H54 (cell line): Measurements from ENCODE around the gene ARSG.
"Not testable (repeated sequence)": the region's sequence is repeated elsewhere in the genome, so short reads cannot be mapped to it uniquely, and the experiment has no call there.

Experiments used
- DNase-seq: peaks from one replicate; pipeline ENCODE4 v3.0.0; 2011; ENCODE audit warnings: low spot score, mixed read lengths; ENCODE audit not compliant: insufficient read length
- FAIRE-seq: peaks from 3 replicates; lab custom pipeline; 2011; peaks lifted over from hg19 to GRCh38; lab: Jason Lieb, UNC
- POLR2A ChIP-seq: IDR thresholded peaks from 2 replicates; pipeline ENCODE4 v1.6.1; 2011; ENCODE audit warnings: low read depth, mild to moderate bottlenecking, low read length

The ARSG gene

DNA sequence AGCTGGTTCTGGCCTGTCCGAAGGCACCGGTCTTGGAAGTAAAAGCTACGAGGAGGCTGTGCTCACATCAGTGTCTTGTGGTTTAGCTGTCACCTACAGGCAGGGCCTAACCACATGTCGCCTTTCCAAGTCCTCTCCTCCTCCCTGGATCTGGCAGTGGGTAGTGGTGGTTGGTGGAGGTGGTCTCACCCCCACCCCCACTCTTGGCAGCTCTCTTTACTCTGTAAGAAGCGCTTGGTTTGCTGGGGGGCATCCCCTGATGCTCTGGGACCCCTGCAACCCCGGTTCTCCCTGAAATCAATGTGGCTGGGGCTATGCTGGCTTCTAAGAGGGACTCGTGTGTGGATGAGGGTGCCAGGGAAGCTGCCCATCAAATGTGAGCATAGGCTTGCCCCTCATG lies 97.7 kb downstream of the ARSG start:
- no peak for TF ChIP-seq POLR2A
- FAIRE-seq, result no peak
- DNase-seq, result no peak

DNA sequence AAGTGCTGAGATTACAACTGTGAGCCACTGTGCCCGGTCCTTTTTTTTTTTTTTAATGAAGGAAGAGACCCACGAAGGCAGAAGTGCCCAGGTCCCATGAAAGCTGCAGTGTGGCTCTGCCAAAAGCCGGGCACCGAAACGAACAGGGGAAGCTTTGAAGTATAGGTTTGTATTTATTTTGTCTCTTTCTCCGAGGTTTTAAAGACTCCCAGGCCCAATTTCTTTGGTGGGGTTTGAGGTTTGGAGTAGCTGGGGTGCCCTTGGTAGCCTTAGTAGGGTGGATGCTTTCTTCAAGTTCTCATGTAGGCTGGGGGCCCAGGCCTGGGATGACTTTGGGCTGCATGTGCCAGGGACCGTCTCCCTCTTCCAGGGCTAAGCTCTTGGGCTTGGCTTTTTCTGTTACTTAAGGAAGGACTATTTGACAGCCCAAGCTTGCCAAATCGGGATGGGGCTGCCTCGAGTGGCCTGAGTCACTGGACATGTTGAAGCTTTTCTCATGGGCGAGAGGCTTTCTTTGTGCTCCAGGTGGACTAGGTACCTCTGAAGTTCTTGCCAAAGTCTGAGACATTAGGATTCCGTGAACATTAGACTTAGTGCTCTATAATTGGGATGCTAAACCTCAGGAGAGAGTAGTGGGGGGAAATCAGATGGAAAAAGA lies 99.7 kb downstream of the ARSG start:
- FAIRE-seq, result no peak
- DNase-seq, result no peak
- no peak for TF ChIP-seq POLR2A

DNA sequence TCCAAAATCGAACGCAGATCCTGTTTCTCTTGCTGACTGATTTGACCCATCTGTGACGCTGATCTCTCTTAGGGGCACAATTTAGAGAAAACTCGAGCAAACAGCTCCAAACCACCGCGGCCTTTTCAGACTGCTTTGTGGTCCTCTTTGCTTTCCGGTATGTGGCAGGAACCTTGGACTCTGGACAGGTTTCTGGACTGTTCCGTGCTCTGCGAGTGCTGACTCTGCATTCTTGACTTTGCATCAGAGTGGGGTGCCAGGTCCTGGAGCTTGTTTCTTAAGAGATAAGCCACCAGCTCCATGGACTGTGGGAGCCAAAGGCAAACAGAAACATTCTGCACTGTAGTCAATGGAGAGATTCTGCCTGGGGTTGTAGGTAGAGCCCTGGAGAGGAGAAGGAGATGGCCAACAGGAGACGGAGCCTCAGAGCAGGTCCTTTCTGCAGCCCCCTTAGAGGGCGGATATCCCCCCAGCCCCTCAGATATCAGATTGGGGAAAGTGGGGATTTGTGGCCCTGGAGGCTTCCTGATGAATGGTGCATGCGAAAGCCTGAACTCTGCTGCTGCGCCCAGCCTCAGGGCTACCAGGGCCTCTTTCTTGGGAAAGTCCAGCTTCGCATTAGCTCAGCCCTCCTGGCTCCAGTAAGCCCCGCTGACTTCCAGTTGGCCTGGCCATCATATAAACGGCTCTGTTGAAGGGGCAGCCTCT lies 100.4 kb downstream of the ARSG start:
- FAIRE-seq (no peak), DNase-seq (no peak)
- no peak for TF ChIP-seq POLR2A

DNA sequence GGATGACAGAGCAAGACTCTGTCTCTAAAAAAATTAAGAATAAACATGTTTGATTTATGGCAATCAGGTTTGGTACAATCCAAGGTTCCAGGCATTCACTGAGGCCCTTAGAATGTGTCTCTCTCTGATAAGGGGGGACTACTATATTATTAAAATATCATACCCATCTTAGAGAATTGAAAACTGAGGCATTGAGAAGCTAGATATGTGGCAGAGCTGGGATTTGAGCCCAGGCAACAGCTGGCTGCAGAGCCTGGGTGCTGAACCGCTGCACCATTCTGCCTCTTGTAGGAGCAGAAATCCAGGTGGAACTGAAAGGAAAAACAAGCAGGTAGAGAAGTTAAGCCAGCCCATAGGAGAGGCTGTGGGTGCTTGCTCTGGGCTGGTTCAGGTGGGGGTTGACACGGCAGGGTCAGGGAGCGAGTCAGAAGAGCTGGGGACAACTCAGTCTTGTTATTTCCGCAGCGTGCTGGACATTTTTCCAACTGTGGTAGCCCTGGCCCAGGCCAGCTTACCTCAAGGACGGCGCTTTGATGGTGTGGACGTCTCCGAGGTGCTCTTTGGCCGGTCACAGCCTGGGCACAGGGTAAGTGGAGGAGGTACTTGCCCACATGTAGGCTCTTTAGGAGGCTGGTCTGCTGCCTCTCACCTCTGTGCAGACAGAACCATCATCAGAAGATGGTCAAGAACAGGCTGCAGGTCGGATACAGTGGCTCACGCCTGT lies 103.5 kb downstream of the ARSG start:
- FAIRE-seq (no peak), DNase-seq (no peak)
- TF ChIP-seq POLR2A, result no peak

DNA sequence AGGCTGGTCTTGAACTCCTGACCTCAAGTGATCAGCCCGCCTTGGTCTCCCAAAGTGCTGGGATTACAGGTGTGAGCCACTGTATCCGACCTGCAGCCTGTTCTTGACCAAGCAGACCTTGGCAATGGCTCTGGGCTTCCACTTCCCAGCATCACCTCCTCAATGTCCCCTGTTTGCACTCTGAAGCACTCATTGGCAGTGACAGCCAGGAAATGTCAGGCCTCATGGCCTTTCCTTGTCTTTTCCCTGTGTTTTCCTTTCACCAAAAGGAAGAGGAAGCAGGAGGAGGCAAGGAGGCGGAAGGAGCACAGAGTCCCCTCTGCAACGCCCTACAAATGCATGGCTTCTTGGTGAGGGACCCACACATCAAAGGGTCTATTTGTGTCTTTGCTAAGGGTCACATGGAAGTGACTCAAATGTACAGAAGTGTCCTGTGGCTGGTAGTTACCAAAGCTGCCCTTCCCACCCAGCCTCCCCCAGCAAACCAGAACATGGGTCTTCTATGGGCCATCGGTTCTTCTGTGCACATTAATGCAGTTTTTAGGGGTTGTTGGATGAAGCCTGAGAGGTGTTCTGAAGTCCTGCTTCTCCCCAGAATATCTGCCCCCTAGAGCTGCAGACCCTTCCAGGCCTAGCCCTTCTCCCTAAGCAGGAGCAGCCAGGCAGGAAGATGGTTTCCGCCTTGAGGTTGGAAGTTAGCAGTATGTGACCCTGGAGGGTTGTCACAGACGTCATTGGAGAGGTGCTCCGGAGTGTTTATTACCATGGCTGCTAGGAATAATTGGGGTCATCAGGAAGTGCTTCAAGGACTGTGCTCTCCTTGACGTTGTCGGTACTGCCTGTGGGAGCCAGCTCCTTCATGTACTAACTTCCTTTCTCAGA lies 105.2 kb downstream of the ARSG start:
- no peak for TF ChIP-seq POLR2A
- DNase-seq, result no peak
- FAIRE-seq, result no peak

DNA sequence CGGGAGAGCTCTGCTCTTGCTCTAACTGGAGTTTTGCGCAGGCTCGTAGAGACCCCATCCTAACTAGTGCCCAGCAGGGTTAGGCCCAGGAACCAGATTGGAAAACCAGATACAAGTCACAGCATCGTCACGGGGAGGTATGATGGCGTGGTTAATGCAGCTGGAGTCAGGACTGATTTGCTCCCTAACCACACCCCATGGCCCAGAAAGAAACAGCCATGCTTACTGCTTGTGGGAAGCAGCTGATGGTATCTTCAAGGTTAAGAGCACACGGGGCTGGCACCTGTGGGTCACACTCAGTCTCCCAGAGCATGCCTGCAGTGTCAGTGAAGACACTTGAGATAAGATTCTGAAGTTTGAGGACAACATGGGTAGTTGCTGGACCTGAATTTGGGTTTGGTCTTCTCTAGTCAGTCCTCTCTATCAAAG lies 105.8 kb downstream of the ARSG start:
- DNase-seq (no peak), FAIRE-seq (no peak)
- no peak for TF ChIP-seq POLR2A

DNA sequence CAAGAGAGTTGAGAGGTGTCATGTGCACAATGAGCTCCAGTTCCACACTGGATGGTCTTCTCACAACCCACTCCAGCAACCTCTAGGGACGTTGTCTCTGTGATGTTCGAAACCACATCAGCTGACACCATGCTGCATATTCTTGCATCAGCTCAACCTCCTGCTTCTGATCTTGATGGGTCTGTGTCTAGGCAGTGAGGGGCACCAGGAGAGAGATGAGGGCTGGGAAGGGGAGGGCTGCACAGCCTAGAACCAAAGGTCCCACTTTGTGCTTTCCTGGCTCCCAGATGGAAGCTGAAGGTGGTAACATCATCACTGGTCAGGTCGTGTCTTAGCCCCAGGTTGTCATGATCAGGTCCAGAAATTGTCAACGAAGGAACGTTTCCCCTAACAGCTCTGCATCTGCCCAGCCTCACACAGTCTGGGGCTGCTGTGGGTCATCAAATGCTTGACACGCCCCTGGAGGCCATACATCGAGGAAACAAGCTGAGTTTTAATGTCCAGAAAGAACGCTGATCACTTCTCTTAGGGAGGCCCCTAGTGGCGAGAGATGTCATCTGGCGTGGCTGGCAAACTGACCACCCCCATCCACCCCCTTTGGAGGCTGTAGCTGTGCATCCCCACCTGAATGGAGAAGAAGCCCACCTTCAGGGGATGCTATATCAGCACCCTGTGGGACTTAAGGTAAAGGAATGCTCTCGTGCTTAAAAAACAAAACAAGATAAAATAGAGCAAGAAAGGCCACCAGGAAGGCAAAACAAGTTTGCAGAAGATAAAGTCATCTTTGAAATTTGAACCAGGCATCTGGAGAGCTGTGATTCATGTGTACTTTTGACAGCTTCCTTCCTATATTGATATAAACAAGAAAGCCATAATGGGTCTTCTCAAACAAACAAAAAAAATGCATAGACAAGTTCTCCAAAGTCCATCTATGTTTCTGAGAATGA lies 107.7 kb downstream of the ARSG start:
- FAIRE-seq (peak; percentile 61), DNase-seq (peak; percentile 81)
- TF ChIP-seq POLR2A, result no peak

DNA sequence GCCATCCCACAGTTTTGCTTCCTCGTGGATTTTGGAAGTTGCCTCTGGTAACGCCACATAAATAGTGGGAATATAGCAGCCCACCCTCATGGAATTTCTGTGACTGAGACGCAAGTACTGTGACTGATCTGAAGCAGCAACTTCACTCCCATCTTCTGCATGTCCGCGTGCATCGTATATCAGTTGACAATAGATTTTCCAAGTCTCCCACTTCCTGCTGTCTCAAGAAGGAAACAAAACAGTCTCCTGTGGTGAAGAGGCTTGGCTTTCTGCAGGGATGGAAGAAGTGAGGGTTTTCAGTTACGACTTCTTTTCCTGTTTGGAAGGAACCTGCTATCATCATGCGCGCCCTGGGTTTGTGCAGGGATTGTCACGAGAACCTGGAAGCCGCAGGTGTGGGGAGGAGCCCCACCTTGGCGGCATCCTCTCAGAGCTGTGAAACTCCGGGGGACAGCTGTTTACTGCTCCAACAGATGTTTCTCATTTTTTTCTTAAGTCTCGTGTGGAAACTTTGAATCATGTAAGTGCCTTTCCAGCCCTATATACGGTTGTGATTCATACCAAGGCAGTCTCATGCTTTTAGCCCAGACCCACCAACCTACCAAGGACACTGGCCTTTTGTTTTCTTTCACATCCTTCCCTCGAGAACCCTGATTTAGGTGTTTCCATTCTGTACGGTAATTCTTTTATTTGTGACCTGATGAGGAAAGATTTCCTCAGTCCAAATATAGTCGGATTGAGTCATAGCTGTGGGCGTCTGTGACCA lies 108.5 kb downstream of the ARSG start:
- FAIRE-seq (no peak), DNase-seq (no peak)
- TF ChIP-seq POLR2A, result no peak

DNA sequence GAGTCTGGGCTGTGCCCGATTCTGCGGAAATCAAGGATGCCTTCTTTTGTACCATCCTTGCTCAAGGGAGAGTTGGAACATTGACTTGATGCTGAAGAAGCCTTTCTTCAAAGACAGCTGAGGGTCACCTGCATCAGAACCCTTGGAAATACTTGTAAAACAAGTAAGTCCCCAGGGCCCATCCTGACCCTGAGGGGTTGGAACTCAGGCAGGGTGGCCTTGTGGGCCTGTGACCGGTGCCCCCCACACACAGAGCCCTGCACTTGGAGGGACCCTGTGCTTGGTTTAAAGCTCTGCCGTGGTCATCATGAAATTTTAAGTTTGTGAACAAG lies 109.1 kb downstream of the ARSG start:
- no peak for DNase-seq
- no peak for TF ChIP-seq POLR2A
- no peak for FAIRE-seq

DNA sequence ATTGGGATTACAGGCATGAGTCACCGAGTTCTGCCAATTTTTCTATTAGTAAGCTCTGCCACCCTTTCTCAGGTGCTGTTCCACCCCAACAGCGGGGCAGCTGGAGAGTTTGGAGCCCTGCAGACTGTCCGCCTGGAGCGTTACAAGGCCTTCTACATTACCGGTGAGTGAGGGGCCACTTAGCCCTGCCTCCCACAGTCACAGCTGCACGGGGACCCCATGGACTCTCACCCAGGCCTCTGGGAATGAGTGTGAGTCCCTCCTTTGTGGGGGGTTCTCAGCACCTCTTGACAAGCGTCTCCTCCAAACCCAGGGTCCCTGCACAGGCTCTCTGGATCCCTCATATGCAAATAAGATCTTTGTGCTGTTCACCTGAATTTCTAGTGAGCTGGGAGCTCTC lies 110.0 kb downstream of the ARSG start:
- FAIRE-seq (no peak), DNase-seq (no peak)
- TF ChIP-seq POLR2A, result no peak

DNA sequence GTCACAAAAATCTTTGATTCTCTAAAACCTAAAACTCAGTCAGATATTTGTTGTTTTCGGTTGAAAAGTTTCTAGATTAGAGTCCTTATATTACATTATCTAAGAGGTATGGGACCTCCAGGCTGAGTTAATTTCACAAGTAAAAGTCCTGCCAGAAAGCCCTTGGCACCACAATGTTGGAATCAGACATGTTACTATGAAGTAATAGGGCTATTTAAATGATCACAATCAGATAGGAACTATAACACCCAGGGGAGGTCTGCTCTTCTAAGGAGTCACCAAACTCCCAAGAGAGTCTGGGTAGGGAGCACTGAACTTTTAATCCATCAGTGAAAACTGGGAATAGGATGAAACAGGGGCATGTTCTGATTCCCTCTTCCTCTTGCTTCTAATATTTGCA lies 111.8 kb downstream of the ARSG start:
- TF ChIP-seq POLR2A, result no peak
- DNase-seq (no peak), FAIRE-seq (no peak)

DNA sequence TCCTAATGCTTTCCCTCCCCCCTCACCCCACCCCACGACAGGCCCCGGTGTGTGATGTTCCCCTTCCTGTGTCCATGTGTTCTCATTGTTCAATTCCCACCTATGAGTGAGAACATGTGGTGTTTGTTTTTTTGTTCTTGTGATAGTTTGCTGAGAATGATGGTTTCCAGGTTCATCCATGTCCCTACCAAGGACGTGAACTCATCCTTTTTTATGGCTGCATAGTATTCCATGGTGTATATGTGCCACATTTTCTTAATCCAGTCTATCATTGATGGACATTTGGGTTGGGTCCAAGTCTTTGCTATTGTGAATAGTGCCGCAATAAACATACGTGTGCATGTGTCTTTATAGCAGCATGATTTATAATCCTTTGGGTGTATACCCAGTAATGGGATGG lies 112.5 kb downstream of the ARSG start:
- FAIRE-seq, DNase-seq: not testable (repeated sequence)

DNA sequence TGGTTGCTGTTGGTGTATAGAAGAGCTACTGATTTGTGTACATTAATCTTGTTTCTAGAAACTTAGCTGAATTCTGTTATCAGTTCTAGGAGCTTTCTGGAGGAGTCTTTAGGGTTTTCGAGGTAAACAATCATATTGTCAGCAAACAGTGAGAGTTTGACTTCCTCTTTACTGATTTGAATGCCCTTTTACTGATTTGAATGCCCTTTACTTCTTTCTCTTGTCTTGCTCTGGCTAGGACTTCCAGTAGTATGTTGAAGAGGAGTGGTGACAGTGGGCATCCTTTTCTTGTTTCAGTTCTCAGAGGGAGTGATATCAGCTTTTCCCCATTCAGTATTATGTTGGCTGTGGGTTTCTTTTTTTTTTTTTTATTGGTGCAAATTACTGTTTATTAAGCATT lies 116.4 kb downstream of the ARSG start:
- not testable (repeated sequence) for DNase-seq, FAIRE-seq

DNA sequence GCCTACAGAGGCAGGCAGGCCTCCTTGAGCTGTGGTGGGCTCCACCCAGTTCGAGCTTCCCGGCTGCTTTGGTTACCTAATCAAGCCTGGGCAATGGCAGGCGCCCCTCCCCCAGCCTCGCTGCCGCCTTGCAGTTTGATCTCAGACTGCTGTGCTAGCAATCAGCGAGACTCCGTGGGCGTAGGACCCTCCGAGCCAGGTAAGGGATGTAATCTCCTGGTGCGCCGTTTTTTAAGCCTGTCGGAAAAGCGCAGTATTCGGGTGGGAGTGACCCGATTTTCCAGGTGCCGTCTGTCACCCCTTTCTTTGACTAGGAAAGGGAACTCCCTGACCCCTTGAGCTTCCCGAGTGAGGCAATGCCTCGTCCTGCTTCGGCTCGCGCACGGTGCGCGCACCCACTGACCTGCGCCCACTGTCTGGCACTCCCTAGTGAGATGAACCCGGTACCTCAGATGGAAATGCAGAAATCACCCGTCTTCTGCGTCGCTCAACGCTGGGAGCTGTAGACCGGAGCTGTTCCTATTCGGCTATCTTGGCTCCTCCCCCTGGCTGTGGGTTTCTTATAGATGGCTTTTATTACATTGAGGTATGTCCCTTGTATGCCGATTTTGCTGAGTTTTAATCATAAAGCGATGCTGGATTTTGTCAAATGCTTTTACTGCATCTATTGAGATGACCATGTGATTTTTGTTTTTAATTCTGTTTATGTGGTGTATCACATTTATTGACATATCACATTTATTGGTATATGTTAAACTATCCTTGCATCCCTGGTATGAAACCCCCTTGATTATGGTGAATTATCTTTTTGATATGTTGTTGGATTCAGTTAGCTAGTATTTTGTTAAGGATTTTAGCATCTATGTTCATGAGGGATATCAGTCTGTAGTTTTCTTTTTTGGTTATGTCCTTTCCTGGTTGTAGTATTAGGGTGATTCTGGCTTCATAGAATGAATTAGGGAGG lies 122.6 kb downstream of the ARSG start:
- not testable (repeated sequence) for FAIRE-seq, DNase-seq

DNA sequence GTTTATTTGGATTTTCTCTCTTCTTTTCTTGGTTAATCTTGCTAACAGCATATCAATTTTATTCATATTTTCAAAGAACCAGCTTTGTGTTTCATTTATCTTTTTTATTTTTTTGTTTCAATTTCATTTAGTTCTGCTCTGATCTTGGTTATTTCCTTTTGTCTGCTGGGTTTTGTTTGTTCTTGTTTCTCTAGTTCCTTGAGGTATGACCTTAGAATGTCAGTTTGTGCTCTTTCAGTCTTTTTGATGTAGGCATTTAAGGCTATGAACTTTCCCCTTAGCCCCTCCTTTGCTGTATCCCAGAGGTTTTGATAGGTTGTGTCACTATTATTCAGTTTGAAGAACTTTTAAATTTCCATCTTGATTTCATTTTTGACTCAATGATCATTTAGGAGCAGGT lies 123.6 kb downstream of the ARSG start:
- not testable (repeated sequence) for DNase-seq, FAIRE-seq
